HUES64 (cell line): ENCODE data around the gene CBY2.

Experiments
- H3K27ac ChIP-seq: 2 replicates; pipeline ENCODE4 v1.7.0; 2013; ENCODE audit warnings: low read depth, low read length, inconsistent platforms
- H3K27me3 ChIP-seq: 2 replicates; pipeline ENCODE4 v1.6.1; 2013; ENCODE audit warnings: mild to moderate bottlenecking, low read length; ENCODE audit not compliant: insufficient read depth
- H3K36me3 ChIP-seq: 2 replicates; pipeline ENCODE4 v1.6.1; 2013; ENCODE audit warnings: mild to moderate bottlenecking, low read length; ENCODE audit not compliant: insufficient read depth
- H3K4me1 ChIP-seq: 2 replicates; pipeline ENCODE4 v1.6.1; 2013; ENCODE audit warnings: mild to moderate bottlenecking, low read length, moderate library complexity; ENCODE audit not compliant: insufficient read depth
- H3K4me3 ChIP-seq: 2 replicates; pipeline ENCODE4 v1.5.1; 2013; ENCODE audit warnings: mild to moderate bottlenecking, low read length, moderate library complexity
- H3K9ac ChIP-seq: 2 replicates; pipeline ENCODE4 v1.6.1; 2013; ENCODE audit warnings: mild to moderate bottlenecking, low read depth, low read length
- H3K9me3 ChIP-seq: 2 replicates; pipeline ENCODE4 v1.6.1; 2013; ENCODE audit warnings: low read depth, low read length; ENCODE audit not compliant: insufficient read depth
- WGBS: fragments of 150-250, 120-280 bp; methylation state at CpG from one replicate; pipeline ENCODE4 v1.1.7; 2013; ENCODE audit warnings: missing lambda C conversion rate; 5-methylcytosine and 5-hydroxymethylcytosine counted together

Gene CBY2

GRCh38 chr13:45704211-45704739, 2.2 kb downstream of the CBY2 start:
- H3K9me3 ChIP-seq, result no peaks in the 10 kb centered on the region
- H3K4me1 ChIP-seq, result peaks cover 14% of the 10 kb centered on the region; the same call in 1 of the 2 replicates
- 95% methylated on average over 9 of the region's 9 CpGs for WGBS
- H3K27ac ChIP-seq, result no peak overlapping the region
- H3K9ac ChIP-seq, result no peak overlapping the region
- no peaks in the 10 kb centered on the region for H3K36me3 ChIP-seq
- H3K27me3 ChIP-seq, result no peaks in the 10 kb centered on the region
- H3K4me3 ChIP-seq, result no peak overlapping the region

GRCh38 chr13:45704854-45705695, 3.0 kb downstream of the CBY2 start:
- no peaks in the 10 kb centered on the region for H3K36me3 ChIP-seq
- H3K9ac ChIP-seq, result no peak overlapping the region
- peaks cover 14% of the 10 kb centered on the region; the same call in 1 of the 2 replicates for H3K4me1 ChIP-seq
- H3K27ac ChIP-seq, result no peak overlapping the region
- no peak overlapping the region for H3K4me3 ChIP-seq
- no peaks in the 10 kb centered on the region for H3K27me3 ChIP-seq
- WGBS, result 39% methylated on average over 7 of the region's 7 CpGs
- no peaks in the 10 kb centered on the region for H3K9me3 ChIP-seq

- no peaks in the 10 kb centered on the region for H3K27me3 ChIP-seq
- no peaks in the 10 kb centered on the region for H3K36me3 ChIP-seq
- no peak overlapping the region for H3K9ac ChIP-seq
- H3K27ac ChIP-seq, result no peak overlapping the region
- peaks cover 14% of the 10 kb centered on the region; the same call in 1 of the 2 replicates for H3K4me1 ChIP-seq
- no peaks in the 10 kb centered on the region for H3K9me3 ChIP-seq
- H3K4me3 ChIP-seq, result no peak overlapping the region
These were observed 3.8 kb downstream of the CBY2 start for GRCh38 chr13:45705918-45706317.

- H3K27ac ChIP-seq, result no peak overlapping the region
- no peak overlapping the region for H3K4me3 ChIP-seq
- no peaks in the 10 kb centered on the region for H3K36me3 ChIP-seq
- no peaks in the 10 kb centered on the region for H3K9me3 ChIP-seq
- peaks cover 14% of the 10 kb centered on the region; the same call in 1 of the 2 replicates for H3K4me1 ChIP-seq
- no peak overlapping the region for H3K9ac ChIP-seq
- 76% methylated on average over 2 of the region's 2 CpGs for WGBS
- no peaks in the 10 kb centered on the region for H3K27me3 ChIP-seq
These were observed 5.5 kb downstream of the CBY2 start for GRCh38 chr13:45707516-45708100.

- no peaks in the 10 kb centered on the region for H3K4me1 ChIP-seq
- WGBS, result 100% methylated on average over 2 of the region's 2 CpGs
- no peaks in the 10 kb centered on the region for H3K36me3 ChIP-seq
- H3K4me3 ChIP-seq, result no peak overlapping the region
- no peaks in the 10 kb centered on the region for H3K9me3 ChIP-seq
- no peaks in the 10 kb centered on the region for H3K27me3 ChIP-seq
- no peak overlapping the region for H3K9ac ChIP-seq
- H3K27ac ChIP-seq, result no peak overlapping the region
These were observed 9.8 kb downstream of the CBY2 start for GRCh38 chr13:45711951-45712350.

GRCh38 chr13:45713106-45713690, 11.1 kb downstream of the CBY2 start:
- 97% methylated on average over 34 of the region's 34 CpGs for WGBS
- Histone ChIP-seq H3K9me3 (no peaks in the 10 kb centered on the region), H3K27me3 (no peaks in the 10 kb centered on the region), H3K4me3 (no peak overlapping the region), H3K27ac (no peak overlapping the region), H3K9ac (no peak overlapping the region), H3K36me3 (no peaks in the 10 kb centered on the region), H3K4me1 (peaks cover 4% of the 10 kb centered on the region; the same call in 1 of the 2 replicates)

- no peak overlapping the region for H3K27ac ChIP-seq
- H3K9me3 ChIP-seq, result no peaks in the 10 kb centered on the region
- no peak overlapping the region for H3K4me3 ChIP-seq
- peaks cover 4% of the 10 kb centered on the region; the same call in 1 of the 2 replicates for H3K4me1 ChIP-seq
- H3K9ac ChIP-seq, result no peak overlapping the region
- no peaks in the 10 kb centered on the region for H3K36me3 ChIP-seq
- no peaks in the 10 kb centered on the region for H3K27me3 ChIP-seq
- WGBS, result 96% methylated on average over 28 of the region's 28 CpGs
These were observed 11.6 kb downstream of the CBY2 start for GRCh38 chr13:45713721-45714120.

GRCh38 chr13:45714170-45714569, 12.1 kb downstream of the CBY2 start:
- no peak overlapping the region for H3K27ac ChIP-seq

GRCh38 chr13:45715351-45715750, 13.2 kb downstream of the CBY2 start:
- H3K27ac ChIP-seq, result no peak overlapping the region
- no peaks in the 10 kb centered on the region for H3K36me3 ChIP-seq
- 96% methylated on average over 3 of the region's 3 CpGs for WGBS
- H3K4me1 ChIP-seq, result peaks cover 8% of the 10 kb centered on the region
- no peak overlapping the region for H3K9ac ChIP-seq
- no peak overlapping the region for H3K4me3 ChIP-seq
- H3K9me3 ChIP-seq, result no peaks in the 10 kb centered on the region
- no peaks in the 10 kb centered on the region for H3K27me3 ChIP-seq

More at GRCh38 chr13:45714170-45714569, 12.1 kb downstream of the CBY2 start:
- Histone ChIP-seq H3K36me3 (no peaks in the 10 kb centered on the region), H3K4me1 (peaks cover 7% of the 10 kb centered on the region), H3K9me3 (no peaks in the 10 kb centered on the region), H3K9ac (no peak overlapping the region), H3K27me3 (no peaks in the 10 kb centered on the region), H3K4me3 (no peak overlapping the region)
- WGBS, result 96% methylated on average over 18 of the region's 18 CpGs

- no peak overlapping the region for H3K4me3 ChIP-seq
- H3K9ac ChIP-seq, result no peak overlapping the region
- peaks cover 8% of the 10 kb centered on the region for H3K4me1 ChIP-seq
- H3K27ac ChIP-seq, result no peak overlapping the region
- no peaks in the 10 kb centered on the region for H3K27me3 ChIP-seq
- no peaks in the 10 kb centered on the region for H3K36me3 ChIP-seq
- WGBS, result 94% methylated on average over 1 of the region's 1 CpG
- H3K9me3 ChIP-seq, result no peaks in the 10 kb centered on the region
These were observed 15.2 kb downstream of the CBY2 start for GRCh38 chr13:45717349-45717748.

GRCh38 chr13:45718063-45718462, 15.9 kb downstream of the CBY2 start:
- Histone ChIP-seq H3K4me1 (peaks cover 11% of the 10 kb centered on the region), H3K9ac (no peak overlapping the region), H3K9me3 (no peaks in the 10 kb centered on the region), H3K36me3 (no peaks in the 10 kb centered on the region), H3K4me3 (no peak overlapping the region), H3K27me3 (no peaks in the 10 kb centered on the region), H3K27ac (no peak overlapping the region)
- 28% methylated on average over 5 of the region's 5 CpGs for WGBS
